H1 (cell line): ENCODE results near the gene APOBR. TPM values are rescaled to one million over a fixed set of nuclear protein-coding genes. Genes with fewer than 3 reads are reported as not detected.
A peak's percentile ranks its signal among the peaks of the same experiment; 100 is the strongest.

ENCODE experiments used
- CTCF ChIA-PET: fragments of 300-600 bp; sonication (Branson Sonifier 250); formaldehyde crosslinking; loops from one replicate; lab custom pipeline; 2021; ENCODE audit not compliant: partially characterized antibody; lab: Charles Lee
- POLR2A ChIA-PET: fragments of 300-600 bp; sonication (Branson Sonifier 250); formaldehyde crosslinking; loops from one replicate; lab custom pipeline; 2021; ENCODE audit warnings: inconsistent platforms; ENCODE audit not compliant: partially characterized antibody; lab: Charles Lee
- DNase-seq, 2 experiments: peaks; one replicate each; pipeline versions ENCODE4 v3.0.0 to v3.0.0-alpha.2; 2010 to 2022; ENCODE audit warnings: low spot score in 2 of 2, low read depth in 1 of 2, mixed read lengths in 1 of 2
- FAIRE-seq: peaks from 2 replicates; lab custom pipeline; 2011; peaks lifted over from hg19 to GRCh38; lab: Jason Lieb, UNC
- H2AFZ ChIP-seq: 2 replicates; pipeline ENCODE4 v1.8.1; 2012; ENCODE audit warnings: low read length, inconsistent platforms
- H2AK5ac ChIP-seq: 2 replicates; pipeline ENCODE4 v1.6.1; 2013; ENCODE audit warnings: low read depth, low read length
- H2BK120ac ChIP-seq: replicated peaks from 2 replicates; pipeline ENCODE3; 2013; ENCODE audit warnings: low read depth, low read length, inconsistent platforms
- H2BK12ac ChIP-seq: 2 replicates; pipeline ENCODE4 v1.6.1; 2013; ENCODE audit warnings: low read depth, low read length
- H2BK15ac ChIP-seq: 2 replicates; pipeline ENCODE4 v1.6.1; 2013; ENCODE audit warnings: low read length
- H2BK20ac ChIP-seq: 2 replicates; pipeline ENCODE4 v1.6.1; 2013; ENCODE audit warnings: low read length
- H2BK5ac ChIP-seq: 2 replicates; pipeline ENCODE4 v1.6.1; 2013; ENCODE audit warnings: low read depth, low read length
- H3K14ac ChIP-seq: 2 replicates; pipeline ENCODE4 v1.6.1; 2013; ENCODE audit warnings: inconsistent platforms; ENCODE audit not compliant: insufficient read length
- H3K18ac ChIP-seq: 2 replicates; pipeline ENCODE4 v1.6.1; 2013; ENCODE audit warnings: low read length; ENCODE audit errors: extremely low read depth
- H3K23ac ChIP-seq: 2 replicates; pipeline ENCODE4 v1.6.1; 2013; ENCODE audit warnings: inconsistent platforms; ENCODE audit not compliant: insufficient read length
- H3K23me2 ChIP-seq: 2 replicates; pipeline ENCODE4 v1.6.1; 2013; ENCODE audit warnings: low read depth, low read length
- H3K27ac ChIP-seq: 2 replicates; pipeline ENCODE4 v1.6.1; 2011; ENCODE audit warnings: low read depth, low read length, inconsistent platforms
- H3K27me3 ChIP-seq, 4 experiments: replicated peaks in 1 of 4; 1 replicate in 1 of 4; 2 replicates in 3 of 4; pipeline versions ENCODE4 v1.6.1 to v1.8.1; 2011 to 2013; ENCODE audit warnings: low read length in 3 of 4, mild to moderate bottlenecking in 3 of 4, inconsistent platforms in 2 of 4, mixed read lengths in 2 of 4, moderate library complexity in 1 of 4; ENCODE audit not compliant: control insufficient read depth in 3 of 4, insufficient read depth in 3 of 4; ENCODE audit errors: extremely low read depth in 1 of 4
- H3K36me3 ChIP-seq, 4 experiments: 2 replicates each; pipeline versions ENCODE4 v1.6.1 to v1.8.1; 2011 to 2013; ENCODE audit warnings: mild to moderate bottlenecking in 4 of 4, low read length in 3 of 4, moderate library complexity in 2 of 4, control low read depth in 1 of 4, inconsistent platforms in 1 of 4; ENCODE audit not compliant: insufficient read depth in 4 of 4, control insufficient read depth in 2 of 4
- H3K4ac ChIP-seq: replicated peaks from 2 replicates; pipeline ENCODE3; 2013; ENCODE audit warnings: low read length, low read depth, mixed read lengths, inconsistent platforms; ENCODE audit not compliant: insufficient read length
- H3K4me1 ChIP-seq, 4 experiments: replicated peaks in 1 of 4; 1 replicate in 1 of 4; 2 replicates in 3 of 4; pipeline versions ENCODE4 v1.6.1 to v1.8.1; 2011 to 2013; ENCODE audit warnings: low read length in 3 of 4, inconsistent platforms in 2 of 4, mixed read lengths in 1 of 4; ENCODE audit not compliant: insufficient read depth in 4 of 4, control insufficient read depth in 3 of 4
- H3K4me2 ChIP-seq, 2 experiments: 2 replicates each; pipeline versions ENCODE4 v1.6.1 to v1.8.1; 2011 to 2013; ENCODE audit warnings: low read depth in 2 of 2, low read length in 2 of 2, control low read depth in 1 of 2, inconsistent platforms in 1 of 2, mild to moderate bottlenecking in 1 of 2; ENCODE audit not compliant: insufficient read depth in 1 of 2
- H3K4me3 ChIP-seq, 4 experiments: fragments of 200-600, 300-600 bp in 1 of 4; sonication (generic), shearing (Covaris generic), sonication (Bioruptor Twin) in 1 of 4; 2 replicates each; pipeline versions ENCODE4 v1.5.1 to v1.8.1; 2011 to 2016; ENCODE audit warnings: low read length in 4 of 4, low read depth in 3 of 4, control low read depth in 2 of 4, inconsistent platforms in 2 of 4, mild to moderate bottlenecking in 2 of 4, mixed read lengths in 1 of 4, moderate library complexity in 1 of 4; ENCODE audit not compliant: insufficient read depth in 2 of 4; ENCODE audit errors: extremely low read depth in 1 of 4
- H3K56ac ChIP-seq: replicated peaks from 2 replicates; pipeline ENCODE3; 2013; ENCODE audit warnings: low read depth, mild to moderate bottlenecking, mixed read lengths, low read length, inconsistent platforms; ENCODE audit not compliant: insufficient read length
- H3K79me1 ChIP-seq: 2 replicates; pipeline ENCODE4 v1.6.1; 2013; ENCODE audit warnings: low read depth, low read length, control low read depth
- H3K79me2 ChIP-seq, 2 experiments: 2 replicates each; pipeline versions ENCODE4 v1.6.1 to v1.8.1; 2012 to 2013; ENCODE audit warnings: low read length in 2 of 2, mild to moderate bottlenecking in 2 of 2, inconsistent platforms in 1 of 2; ENCODE audit not compliant: insufficient read depth in 2 of 2, control insufficient read depth in 1 of 2
- H3K9ac ChIP-seq, 4 experiments: replicated peaks in 1 of 4; 1 replicate in 1 of 4; 2 replicates in 3 of 4; pipeline versions ENCODE4 v1.6.1 to v1.8.1; 2011 to 2013; ENCODE audit warnings: low read depth in 3 of 4, low read length in 3 of 4, control low read depth in 2 of 4, mild to moderate bottlenecking in 2 of 4, moderate library complexity in 2 of 4, inconsistent platforms in 1 of 4; ENCODE audit errors: extremely low read depth in 1 of 4
- H3K9me3 ChIP-seq, 2 experiments: 2 replicates each; pipeline versions ENCODE4 v1.6.1 to v1.8.1; 2012 to 2013; ENCODE audit warnings: mild to moderate bottlenecking in 2 of 2, moderate library complexity in 2 of 2, control low read depth in 1 of 2, inconsistent platforms in 1 of 2, low read depth in 1 of 2, low read length in 1 of 2, mixed read lengths in 1 of 2; ENCODE audit not compliant: insufficient read depth in 2 of 2
- H4K20me1 ChIP-seq, 2 experiments: replicated peaks in 1 of 2; 2 replicates each; pipeline versions ENCODE3 to v1.8.1; 2011 to 2013; ENCODE audit warnings: inconsistent platforms in 2 of 2, low read length in 2 of 2, mild to moderate bottlenecking in 1 of 2; ENCODE audit not compliant: insufficient read depth in 2 of 2, control insufficient read depth in 1 of 2
- H4K5ac ChIP-seq: 2 replicates; pipeline ENCODE4 v1.6.1; 2013; ENCODE audit warnings: low read length, low read depth, mixed read lengths, inconsistent platforms; ENCODE audit not compliant: insufficient read length
- H4K8ac ChIP-seq: 2 replicates; pipeline ENCODE4 v1.8.0; 2013; ENCODE audit warnings: mild to moderate bottlenecking, moderate library complexity, low read length, inconsistent platforms; ENCODE audit not compliant: insufficient read depth; ENCODE audit errors: extremely low read depth
- H4K91ac ChIP-seq: replicated peaks from 2 replicates; pipeline ENCODE3; 2013; ENCODE audit warnings: low read length, mixed read lengths, inconsistent platforms; ENCODE audit not compliant: insufficient read length
- CHD1 ChIP-seq: IDR thresholded peaks from 2 replicates; pipeline ENCODE4 v1.6.1; 2012; ENCODE audit warnings: low read depth, low read length, improper control_type of control experiment
- CHD2 ChIP-seq: IDR thresholded peaks from 2 replicates; pipeline ENCODE4 v1.6.1; 2012; ENCODE audit warnings: low read length, improper control_type of control experiment
- EZH2 ChIP-seq: fragments of 200-600 bp; sonication (generic); IDR thresholded peaks from 2 replicates; pipeline ENCODE4 v1.7.1; 2012; ENCODE audit warnings: low read depth, mild to moderate bottlenecking, moderate library complexity, low read length, inconsistent platforms; ENCODE audit not compliant: severe bottlenecking
- JUND ChIP-seq: IDR thresholded peaks from 2 replicates; pipeline ENCODE4 v1.6.1; 2011; ENCODE audit warnings: mild to moderate bottlenecking, improper control_type of control experiment, low read length
- RFX5 ChIP-seq: IDR thresholded peaks from 2 replicates; pipeline ENCODE4 v1.6.1; 2011; ENCODE audit warnings: low read depth, low read length, improper control_type of control experiment, borderline replicate concordance
- SIX5 ChIP-seq: IDR thresholded peaks from 2 replicates; pipeline ENCODE4 v1.6.1; 2011; ENCODE audit warnings: mild to moderate bottlenecking, low read depth, low read length
- USF2 ChIP-seq: IDR thresholded peaks from 2 replicates; pipeline ENCODE4 v1.6.1; 2011; ENCODE audit warnings: low read length, improper control_type of control experiment
- WGBS, 2 experiments: shearing (Covaris generic) in 1 of 2; methylation state at CpG; one replicate each; pipeline versions ENCODE4 v1.1.6 to v1.1.7; 2013 to 2015; ENCODE audit warnings: low lambda C conversion rate in 2 of 2, mixed read lengths in 2 of 2, inconsistent platforms in 1 of 2, low coverage in 1 of 2, missing lambda C conversion rate in 1 of 2; ENCODE audit not compliant: insufficient replicate concordance in 2 of 2, insufficient coverage in 1 of 2, insufficient read length in 1 of 2; ENCODE audit errors: extremely low coverage in 1 of 2, missing lambda C conversion rate in 1 of 2; 5-methylcytosine and 5-hydroxymethylcytosine counted together
- polyA plus RNA-seq, 7 experiments: library from polyadenylated mRNA; depleted of rRNA in 3 of 7; stranded (reverse) in 5 of 7; unstranded in 2 of 7; fragments of >200 nt in 5 of 7; fragments of 200-250 nt in 2 of 7; gene quantifications; 1 replicate in 5 of 7; 2 replicates in 1 of 7; 4 replicates in 1 of 7; pipeline versions ENCODE4 v1.2.1 to v1.2.3, GENCODE V29; 2011 to 2013; ENCODE audit warnings: missing spikeins in 2 of 7, mixed read lengths in 2 of 7
- total RNA-seq: library from RNA; stranded (reverse); fragmentation: NEBNext Ultra II Directional; extraction: Animal tissue kit (Norgen Biotek cat#: 25700); gene quantifications from 2 replicates; pipeline ENCODE4 v1.2.1, GENCODE V29; 2021

APOBR gene
- total and polyA plus RNA-seq, 2 of the 8 experiments (the other 6 are each of a cell fraction or from before 2014, with no cell fraction given): not detected

DNA sequence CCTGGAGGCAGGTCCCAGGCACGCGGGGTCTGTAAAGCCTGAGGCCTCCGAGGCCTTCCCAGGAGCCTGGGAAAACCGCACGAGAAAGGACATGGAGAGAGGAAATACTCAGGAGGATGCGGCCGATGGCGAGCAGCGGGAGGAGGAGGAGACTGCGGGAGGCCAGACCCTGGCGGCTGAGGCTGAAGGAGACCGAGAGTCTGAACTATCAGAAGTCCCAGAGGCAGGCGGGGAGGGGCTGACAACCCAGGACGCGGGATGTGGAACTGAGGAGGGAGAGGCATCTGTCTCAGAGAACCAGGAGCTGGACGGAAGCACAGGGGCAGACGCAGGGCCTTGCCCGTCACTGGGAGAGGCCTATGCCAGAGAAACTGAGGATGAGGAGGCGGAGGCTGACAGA is 2.4 kb downstream of the APOBR start:
- H2BK20ac ChIP-seq: no peak overlapping the region
- H2BK5ac ChIP-seq: no peak overlapping the region
- no peak overlapping the region; the same call in 1 of the 2 replicates for H3K27ac ChIP-seq
- H3K23me2 ChIP-seq: peaks cover 7% of the 10 kb centered on the region; the same call in 1 of the 2 replicates
- POLR2A ChIA-PET: no interaction called here
- DNase-seq (no peak), FAIRE-seq (no peak)
- TF ChIP-seq EZH2: no peak
- TF ChIP-seq RFX5: no peak
- no peak for TF ChIP-seq JUND
- TF ChIP-seq SIX5: no peak
- no peak for TF ChIP-seq CHD1
- TF ChIP-seq USF2: no peak
- no peak for TF ChIP-seq CHD2
- H4K91ac ChIP-seq: no peak overlapping the region
- no peak overlapping the region for H3K23ac ChIP-seq
- no peak overlapping the region for H3K4me2 ChIP-seq
- H3K27me3 ChIP-seq: peaks cover 0 to 2% (median 0%) of the 10 kb centered on the region in 4 experiments; a peak in 2 of 7 replicates
- H4K5ac ChIP-seq: no peak overlapping the region
- 0 out of 2 replicates have a peak overlapping the region, but pooled peaks have one; percentile 59 for H4K8ac ChIP-seq
- H3K9ac ChIP-seq: no peak overlapping the region
- H3K79me2 ChIP-seq: no peaks in the 10 kb centered on the region
- H2BK12ac ChIP-seq: no peak overlapping the region
- no peak overlapping the region for H2AK5ac ChIP-seq
- no peak overlapping the region for H2AFZ ChIP-seq
- no peak overlapping the region for H3K4ac ChIP-seq
- no peaks in the 10 kb centered on the region for H3K9me3 ChIP-seq
- no peak overlapping the region for H3K4me3 ChIP-seq
- peaks cover 0 to 3% of the 10 kb centered on the region in 2 experiments for H4K20me1 ChIP-seq
- no peak overlapping the region for H3K18ac ChIP-seq
- H3K79me1 ChIP-seq: no peaks in the 10 kb centered on the region
- CTCF ChIA-PET: interaction anchor here (1.0 to 1.1 kb wide), 2 partner anchors 9 to 55 kb away, joined by 3 read pairs; no protein-coding TSS in a partner anchor
- no peaks in the 10 kb centered on the region for H3K4me1 ChIP-seq
- 92% methylated on average over 19 of the region's 19 CpGs; no CpG with 5 or more reads in 1 of the 2 experiments for WGBS, 2 experiments
- no peak overlapping the region for H3K56ac ChIP-seq
- no peaks in the 10 kb centered on the region for H3K36me3 ChIP-seq
- no peak overlapping the region for H3K14ac ChIP-seq
- H2BK120ac ChIP-seq: no peak overlapping the region
- H2BK15ac ChIP-seq: no peak overlapping the region
